ENCODE data around the gene ICOS.

ICOS gene

GRCh38 chr2:203934041-203934492 is 2.5 kb upstream of the ICOS start:
- Histone ChIP-seq H3K9ac (ENCODE audit: low read length) (no peak overlapping the region), H2AFZ (ENCODE audit: low read depth, low read length, severe bottlenecking) (no peak overlapping the region)

GRCh38 chr2:203934711-203935438 is 1.7 kb upstream of the ICOS start:
- TF ChIP-seq CTCF (IDR thresholded peaks at IDR 0.05; ENCODE audit: insufficient read depth, low read length, poor library complexity, severe bottlenecking) (no peak), EZH2phosphoT487 (conservative IDR thresholded peaks at IDR 0.05; ENCODE audit: low read length) (no peak)
- Histone ChIP-seq H2AFZ (ENCODE audit: low read depth, low read length, severe bottlenecking) (no peak overlapping the region), H3K4me2 (ENCODE audit: low read depth, low read length, poor library complexity, severe bottlenecking) (no peak overlapping the region), H3K9me3 (ENCODE audit: insufficient read depth, low read length) (no peaks in the 10 kb centered on the region), H3F3A (ENCODE audit: insufficient read depth) (no peaks in the 10 kb centered on the region), H3K79me2 (ENCODE audit: insufficient read depth, low read length) (no peaks in the 10 kb centered on the region), H3K9me2 (replicated peaks; ENCODE audit: insufficient read depth, low read length) (no peaks in the 10 kb centered on the region), H3K27me3 (ENCODE audit: low read length) (no peaks in the 10 kb centered on the region), H3K27ac (ENCODE audit: low read depth, low read length) (no peak overlapping the region), H3K4me3 (ENCODE audit: insufficient read depth, low read length, poor library complexity, severe bottlenecking) (no peak overlapping the region), H3K36me3 (ENCODE audit: low read length) (no peaks in the 10 kb centered on the region), H4K20me1 (ENCODE audit: low read depth, low read length) (no peaks in the 10 kb centered on the region), H3K9ac (ENCODE audit: low read length) (no peak overlapping the region)

More at GRCh38 chr2:203934041-203934492, 2.5 kb upstream of the ICOS start:
- Histone ChIP-seq H3K9me2 (replicated peaks; ENCODE audit: insufficient read depth, low read length) (no peaks in the 10 kb centered on the region), H3K4me2 (ENCODE audit: low read depth, low read length, poor library complexity, severe bottlenecking) (no peak overlapping the region), H4K20me1 (ENCODE audit: low read depth, low read length) (no peaks in the 10 kb centered on the region), H3K9me3 (ENCODE audit: insufficient read depth, low read length) (no peaks in the 10 kb centered on the region), H3K4me3 (ENCODE audit: insufficient read depth, low read length, poor library complexity, severe bottlenecking) (no peak overlapping the region), H3F3A (ENCODE audit: insufficient read depth) (no peaks in the 10 kb centered on the region), H3K79me2 (ENCODE audit: insufficient read depth, low read length) (no peaks in the 10 kb centered on the region), H3K36me3 (ENCODE audit: low read length) (no peaks in the 10 kb centered on the region), H3K27ac (ENCODE audit: low read depth, low read length) (no peak overlapping the region), H3K27me3 (ENCODE audit: low read length) (no peaks in the 10 kb centered on the region)
- TF ChIP-seq CTCF (IDR thresholded peaks at IDR 0.05; ENCODE audit: insufficient read depth, low read length, poor library complexity, severe bottlenecking) (no peak), EZH2phosphoT487 (conservative IDR thresholded peaks at IDR 0.05; ENCODE audit: low read length) (no peak)

GRCh38 chr2:203935568-203935967 is 995 bp upstream of the ICOS start:
- Histone ChIP-seq H3K27ac (ENCODE audit: low read depth, low read length) (no peak overlapping the region), H3K27me3 (ENCODE audit: low read length) (no peaks in the 10 kb centered on the region), H3K36me3 (ENCODE audit: low read length) (no peaks in the 10 kb centered on the region), H2AFZ (ENCODE audit: low read depth, low read length, severe bottlenecking) (no peak overlapping the region), H3K4me2 (ENCODE audit: low read depth, low read length, poor library complexity, severe bottlenecking) (no peak overlapping the region), H3K79me2 (ENCODE audit: insufficient read depth, low read length) (no peaks in the 10 kb centered on the region), H3F3A (ENCODE audit: insufficient read depth) (no peaks in the 10 kb centered on the region), H3K9ac (ENCODE audit: low read length) (no peak overlapping the region), H3K9me3 (ENCODE audit: insufficient read depth, low read length) (no peaks in the 10 kb centered on the region), H3K9me2 (replicated peaks; ENCODE audit: insufficient read depth, low read length) (no peaks in the 10 kb centered on the region), H4K20me1 (ENCODE audit: low read depth, low read length) (no peaks in the 10 kb centered on the region), H3K4me3 (ENCODE audit: insufficient read depth, low read length, poor library complexity, severe bottlenecking) (no peak overlapping the region)
- no peak for TF ChIP-seq EZH2phosphoT487 (conservative IDR thresholded peaks at IDR 0.05; ENCODE audit: low read length)
- TF ChIP-seq CTCF (IDR thresholded peaks at IDR 0.05; ENCODE audit: insufficient read depth, low read length, poor library complexity, severe bottlenecking): no peak

Data from SU-DHL-6 (cell line).